ENCODE measurements around the gene OPHN1. TPM values are rescaled to one million over a fixed set of nuclear protein-coding genes. Genes with fewer than 3 reads are reported as not detected.
"Not testable (repeated sequence)": the region's sequence is repeated elsewhere in the genome, so short reads cannot be mapped to it uniquely, and the experiment has no call there.

Gene OPHN1
- total and polyA plus RNA-seq, 2 donors (not counting 3 experiments of a cell fraction or from before 2014, with no cell fraction given) = 3.9 to 6.7 TPM

GRCh38 chrX:68396953-68397352, 36.3 kb downstream of the OPHN1 start:
- H3K36me3 ChIP-seq (ENCODE audit: control insufficient read depth in 2 of 2, extremely low read depth in 1 of 2, insufficient read depth in 2 of 2, low read length in 2 of 2) = no peaks in the 10 kb centered on the region
- no peaks in the 10 kb centered on the region for H3K79me2 ChIP-seq (ENCODE audit: control insufficient read depth, insufficient read depth, low read length)
- no peak overlapping the region for H2AFZ ChIP-seq (ENCODE audit: low read depth, low read length)
- no peaks in the 10 kb centered on the region for H3K9me1 ChIP-seq (replicated peaks; ENCODE audit: control insufficient read depth, extremely low read depth, insufficient read depth, low read length)
- no peaks in the 10 kb centered on the region for H3K27me3 ChIP-seq (ENCODE audit: control insufficient read depth in 2 of 2, insufficient read depth in 2 of 2, low read length in 2 of 2)
- H3K9me3 ChIP-seq (replicated peaks; ENCODE audit: control insufficient read depth, insufficient read depth, low read length) = no peaks in the 10 kb centered on the region
- no peaks in the 10 kb centered on the region for H4K20me1 ChIP-seq (replicated peaks; ENCODE audit: control insufficient read depth, extremely low read depth, insufficient read depth, low read length)
- no peaks in the 10 kb centered on the region for H3K4me1 ChIP-seq (ENCODE audit: control insufficient read depth, extremely low read depth, insufficient read depth, low read length)
- H3K4me3 ChIP-seq (replicated peaks in 1 of 3; ENCODE audit: insufficient read depth in 1 of 3, low read depth in 1 of 3, low read length in 3 of 3) = no peak overlapping the region
- FAIRE-seq = no peak
- no peak overlapping the region for H3K9ac ChIP-seq (replicated peaks; ENCODE audit: extremely low read depth, insufficient read depth, low read length)
- intact Hi-C loops (cut with micrococcal nuclease) (no loop called here), dilution Hi-C loops (cut with MboI; ENCODE audit: extremely low pct_ligation_motif_present, low sequenced_read_pairs) (no loop called here)
- ChIA-PET POLR2A (no interaction called here), CTCF (no interaction called here)
- no peak overlapping the region for H3K27ac ChIP-seq (ENCODE audit: insufficient read depth, low read depth, low read length)
- peak; percentile 5 for DNase-seq (ENCODE audit: low read depth, low spot score)
- BruUV-seq (replicated peaks) = no TSS peak
- H3K4me2 ChIP-seq (ENCODE audit: insufficient read depth, low read length) = no peak overlapping the region
- no peak for TF ChIP-seq JUN (IDR thresholded peaks at IDR 0.05; ENCODE audit: borderline replicate concordance, insufficient read depth, insufficient read length, low read depth)
- no peak for TF ChIP-seq FOS (IDR thresholded peaks at IDR 0.05; ENCODE audit: borderline replicate concordance, insufficient read depth, low read length)
- TF ChIP-seq POLR2A (IDR thresholded peaks at IDR 0.05; ENCODE audit: low read depth, low read length) = no peak
- no peak for TF ChIP-seq GATA2 (IDR thresholded peaks at IDR 0.05; ENCODE audit: insufficient read depth, insufficient read length, low read depth, low read length)

GRCh38 chrX:68389419-68389960, 43.8 kb downstream of the OPHN1 start:
- H3K27me3 ChIP-seq (ENCODE audit: control insufficient read depth in 2 of 2, insufficient read depth in 2 of 2, low read length in 2 of 2); intact Hi-C loops (cut with micrococcal nuclease); POLR2A ChIA-PET; H3K79me2 ChIP-seq (ENCODE audit: control insufficient read depth, insufficient read depth, low read length); CTCF ChIA-PET; H3K4me1 ChIP-seq (ENCODE audit: control insufficient read depth, extremely low read depth, insufficient read depth, low read length); H2AFZ ChIP-seq (ENCODE audit: low read depth, low read length); H4K20me1 ChIP-seq (replicated peaks; ENCODE audit: control insufficient read depth, extremely low read depth, insufficient read depth, low read length); H3K4me3 ChIP-seq (replicated peaks in 1 of 3; ENCODE audit: insufficient read depth in 1 of 3, low read depth in 1 of 3, low read length in 3 of 3); H3K36me3 ChIP-seq (ENCODE audit: control insufficient read depth in 2 of 2, extremely low read depth in 1 of 2, insufficient read depth in 2 of 2, low read length in 2 of 2); DNase-seq (ENCODE audit: low read depth, low spot score); BruUV-seq (replicated peaks); H3K9ac ChIP-seq (replicated peaks; ENCODE audit: extremely low read depth, insufficient read depth, low read length); H3K9me1 ChIP-seq (replicated peaks; ENCODE audit: control insufficient read depth, extremely low read depth, insufficient read depth, low read length); H3K27ac ChIP-seq (ENCODE audit: insufficient read depth, low read depth, low read length); H3K9me3 ChIP-seq (replicated peaks; ENCODE audit: control insufficient read depth, insufficient read depth, low read length); dilution Hi-C loops (cut with MboI; ENCODE audit: extremely low pct_ligation_motif_present, low sequenced_read_pairs); H3K4me2 ChIP-seq (ENCODE audit: insufficient read depth, low read length): not testable (repeated sequence)
- peak; percentile 68 for FAIRE-seq

Data from endothelial cell of umbilical vein (primary cell).